GM12892 (cell line): ENCODE measurements around the gene LNPEP.
"Not testable (repeated sequence)": the region's sequence is repeated elsewhere in the genome, so short reads cannot be mapped to it uniquely, and the experiment has no call there.

Source experiments
- POLR2A ChIP-seq: IDR thresholded peaks from 2 replicates; pipeline ENCODE4 v1.6.1; 2011; ENCODE audit warnings: low read depth, low read length, control low read depth
- POLR2AphosphoS5 ChIP-seq: IDR thresholded peaks from 2 replicates; pipeline ENCODE4 v1.6.1; 2011; ENCODE audit warnings: low read depth, low read length, control low read depth
- TAF1 ChIP-seq: IDR thresholded peaks from 2 replicates; pipeline ENCODE4 v1.6.1; 2011; ENCODE audit warnings: low read depth, mild to moderate bottlenecking, control low read depth, low read length, borderline replicate concordance

- TF ChIP-seq POLR2A, POLR2AphosphoS5, TAF1: not testable (repeated sequence)
Measured at GRCh38 chr5:96931037-96931436, 4.8 kb upstream of the LNPEP start.
